H9 (cell line): ENCODE data around the gene EHD1. TPM values are rescaled to one million over a fixed set of nuclear protein-coding genes. Genes with fewer than 3 reads are reported as not detected.

ENCODE experiments used
- DNase-seq: peaks from one replicate; pipeline ENCODE4 v3.0.0-alpha.2; 2017
- H2AFZ ChIP-seq: one replicate; pipeline ENCODE4 v1.6.1; 2013; ENCODE audit warnings: mild to moderate bottlenecking, low read length, control low read depth, moderate library complexity
- H2AK5ac ChIP-seq: 2 replicates; pipeline ENCODE4 v1.6.1; 2013; ENCODE audit warnings: low read length, control low read depth, mixed read lengths; ENCODE audit not compliant: insufficient read length
- H2BK120ac ChIP-seq: one replicate; pipeline ENCODE4 v1.6.1; 2013; ENCODE audit warnings: low read depth, mild to moderate bottlenecking, low read length, control low read depth, inconsistent platforms; ENCODE audit not compliant: poor library complexity, severe bottlenecking
- H2BK12ac ChIP-seq: 2 replicates; pipeline ENCODE4 v1.6.1; 2013; ENCODE audit warnings: low read length, control low read depth, mixed read lengths, low read depth; ENCODE audit not compliant: insufficient read length
- H2BK15ac ChIP-seq: 2 replicates; pipeline ENCODE4 v1.6.1; 2013; ENCODE audit warnings: low read depth, low read length, control low read depth
- H2BK20ac ChIP-seq: one replicate; pipeline ENCODE4 v1.6.1; 2013; ENCODE audit warnings: low read depth, mild to moderate bottlenecking, low read length, control low read depth, inconsistent platforms; ENCODE audit not compliant: poor library complexity, severe bottlenecking
- H2BK5ac ChIP-seq: 2 replicates; pipeline ENCODE4 v1.6.1; 2013; ENCODE audit warnings: low read length, control low read depth, mixed read lengths; ENCODE audit not compliant: insufficient read length
- H3K14ac ChIP-seq: 2 replicates; pipeline ENCODE4 v1.6.1; 2013; ENCODE audit warnings: low read length, control low read depth; ENCODE audit not compliant: insufficient read depth
- H3K18ac ChIP-seq: 2 replicates; pipeline ENCODE4 v1.6.1; 2013; ENCODE audit warnings: low read depth, mild to moderate bottlenecking, mixed read lengths, low read length, control low read depth; ENCODE audit not compliant: insufficient read length
- H3K23ac ChIP-seq: 2 replicates; pipeline ENCODE4 v1.6.1; 2013; ENCODE audit warnings: low read length, control low read depth, mixed read lengths, low read depth; ENCODE audit not compliant: insufficient read length
- H3K23me2 ChIP-seq: 2 replicates; pipeline ENCODE4 v1.6.1; 2013; ENCODE audit warnings: low read depth, mild to moderate bottlenecking, mixed read lengths, low read length, control low read depth; ENCODE audit not compliant: insufficient read length, poor library complexity, severe bottlenecking
- H3K27ac ChIP-seq: 2 replicates; pipeline ENCODE4 v1.5.1; 2013; ENCODE audit warnings: low read length, control low read depth, mixed read lengths, low read depth; ENCODE audit not compliant: insufficient read length
- H3K27me3 ChIP-seq: 2 replicates; pipeline ENCODE4 v1.6.1; 2013; ENCODE audit warnings: low read length, control low read depth, inconsistent platforms; ENCODE audit not compliant: insufficient read depth
- H3K4ac ChIP-seq: 2 replicates; pipeline ENCODE4 v1.6.1; 2013; ENCODE audit warnings: low read depth, mild to moderate bottlenecking, control low read depth, inconsistent platforms, low read length, moderate library complexity
- H3K4me1 ChIP-seq: 2 replicates; pipeline ENCODE4 v1.6.1; 2013; ENCODE audit warnings: low read length, control low read depth, inconsistent platforms; ENCODE audit not compliant: insufficient read depth
- H3K4me2 ChIP-seq: 2 replicates; pipeline ENCODE4 v1.6.1; 2013; ENCODE audit warnings: low read length, control low read depth, mixed read lengths; ENCODE audit not compliant: insufficient read length, insufficient read depth
- H3K56ac ChIP-seq: 2 replicates; pipeline ENCODE4 v1.6.1; 2013; ENCODE audit warnings: low read depth, mild to moderate bottlenecking, mixed read lengths, low read length, control low read depth; ENCODE audit not compliant: insufficient read length
- H3K79me1 ChIP-seq: 2 replicates; pipeline ENCODE4 v1.6.1; 2013; ENCODE audit warnings: low read depth, mild to moderate bottlenecking, moderate library complexity, low read length, control low read depth, inconsistent platforms; ENCODE audit not compliant: insufficient read depth, poor library complexity, severe bottlenecking
- H3K79me2 ChIP-seq: 2 replicates; pipeline ENCODE4 v1.6.1; 2013; ENCODE audit warnings: low read length, control low read depth, inconsistent platforms; ENCODE audit not compliant: insufficient read depth
- H3K9ac ChIP-seq: 2 replicates; pipeline ENCODE4 v1.6.1; 2013; ENCODE audit warnings: low read length, control low read depth, mixed read lengths; ENCODE audit not compliant: insufficient read length; ENCODE audit errors: extremely low read depth
- H3K9me3 ChIP-seq: one replicate; pipeline ENCODE4 v1.6.1; 2013; ENCODE audit warnings: low read depth, low read length, inconsistent platforms; ENCODE audit not compliant: control insufficient read depth
- H3T11ph ChIP-seq: one replicate; pipeline ENCODE4 v1.6.1; 2013; ENCODE audit warnings: mild to moderate bottlenecking, low read length, control low read depth, inconsistent platforms
- H4K20me1 ChIP-seq: one replicate; pipeline ENCODE4 v1.6.1; 2013; ENCODE audit not compliant: control insufficient read depth, insufficient read length, insufficient read depth
- H4K5ac ChIP-seq: 2 replicates; pipeline ENCODE4 v1.6.1; 2013; ENCODE audit warnings: low read depth, mild to moderate bottlenecking, mixed read lengths, low read length, control low read depth; ENCODE audit not compliant: insufficient read length
- H4K8ac ChIP-seq: replicated peaks from 2 replicates; pipeline ENCODE4 v1.6.1; 2013; ENCODE audit warnings: low read length, control low read depth, mixed read lengths, low read depth; ENCODE audit not compliant: insufficient read length
- H4K91ac ChIP-seq: 2 replicates; pipeline ENCODE4 v1.6.1; 2013; ENCODE audit warnings: low read depth, mild to moderate bottlenecking, moderate library complexity, mixed read lengths, low read length, control low read depth; ENCODE audit not compliant: insufficient read length
- H3K27ac Mint-ChIP-seq, 3 experiments: 2 replicates in 2 of 3; 3 replicates in 1 of 3; pipeline ENCODE4 v1.8.0; 2020 to 2021; ENCODE audit warnings: mixed read lengths in 3 of 3, mild to moderate bottlenecking in 1 of 3, moderate library complexity in 1 of 3
- H3K27me3 Mint-ChIP-seq: 2 replicates; pipeline ENCODE4 v1.8.0; 2021; ENCODE audit warnings: low read depth, mild to moderate bottlenecking, moderate library complexity, mixed read lengths
- H3K36me3 Mint-ChIP-seq, 3 experiments: 2 replicates in 2 of 3; 3 replicates in 1 of 3; pipeline ENCODE4 v1.8.0; 2020 to 2021; ENCODE audit warnings: low read depth in 3 of 3, mixed read lengths in 3 of 3; ENCODE audit not compliant: insufficient read depth in 1 of 3
- H3K4me1 Mint-ChIP-seq, 2 experiments: 2 replicates each; pipeline ENCODE4 v1.8.0; 2020; ENCODE audit warnings: mixed read lengths in 2 of 2
- H3K4me3 Mint-ChIP-seq, 2 experiments: 2 replicates in 1 of 2; 3 replicates in 1 of 2; pipeline ENCODE4 v1.8.0; 2020 to 2021; ENCODE audit warnings: mild to moderate bottlenecking in 2 of 2, mixed read lengths in 2 of 2, moderate library complexity in 1 of 2
- H3K9me3 Mint-ChIP-seq, 2 experiments: 2 replicates in 1 of 2; 3 replicates in 1 of 2; pipeline ENCODE4 v1.8.0; 2020; ENCODE audit warnings: mild to moderate bottlenecking in 2 of 2, mixed read lengths in 2 of 2, moderate library complexity in 1 of 2
- CTCF ChIP-seq: fragments of 200-600 bp; sonication (generic); conservative IDR thresholded peaks from 3 replicates; pipeline ENCODE4 v1.8.0; 2021; ENCODE audit warnings: antibody characterized with exemption, mild to moderate bottlenecking
- WGBS: extraction: QIAGEN DNeasy Blood & Tissue Kit; methylation state at CpG from one replicate; pipeline ENCODE4 v1.1.7; 2013; ENCODE audit warnings: missing lambda C conversion rate, low lambda C conversion rate, mixed read lengths; ENCODE audit not compliant: insufficient read length; ENCODE audit errors: extremely low coverage; 5-methylcytosine and 5-hydroxymethylcytosine counted together
- total RNA-seq: library from RNA; stranded (reverse); gene quantifications from 2 replicates; pipeline ENCODE4 v1.2.1, GENCODE V29; 2021

EHD1 gene
- total RNA-seq, 1 experiment from 2014 or later = 31.0 TPM

GRCh38 chr11:64921384-64921783 is 43.0 kb upstream of the EHD1 start:
- no peak overlapping the region for H4K5ac ChIP-seq
- H3K79me2 ChIP-seq = no peaks in the 10 kb centered on the region
- H2AFZ ChIP-seq = no peak overlapping the region
- H3K4ac ChIP-seq = no peak overlapping the region
- peaks cover 19 to 27% of the 10 kb centered on the region in 2 experiments for H3K4me1 Mint-ChIP-seq
- no peaks in the 10 kb centered on the region for H3K9me3 ChIP-seq
- H2BK20ac ChIP-seq = no peak overlapping the region
- no peaks in the 10 kb centered on the region for H3K27me3 ChIP-seq
- H3K56ac ChIP-seq = no peak overlapping the region
- H3K4me2 ChIP-seq = no peak overlapping the region
- H4K20me1 ChIP-seq = no peaks in the 10 kb centered on the region
- no peaks in the 10 kb centered on the region for H3K9me3 Mint-ChIP-seq
- H3T11ph ChIP-seq = no peak overlapping the region
- peak overlapping the region in 1 of 3 experiments; percentile 89; a peak in 1 of 7 replicates for H3K27ac Mint-ChIP-seq
- no peak overlapping the region for H3K9ac ChIP-seq
- H4K91ac ChIP-seq = no peak overlapping the region
- H2BK15ac ChIP-seq = no peak overlapping the region
- no peak overlapping the region for H2BK5ac ChIP-seq
- no peak overlapping the region for H3K27ac ChIP-seq
- TF ChIP-seq CTCF = no peak
- no peak overlapping the region for H2BK120ac ChIP-seq
- H2BK12ac ChIP-seq = no peak overlapping the region
- no peak overlapping the region for H3K18ac ChIP-seq
- no peak overlapping the region for H3K4me3 Mint-ChIP-seq
- no peaks in the 10 kb centered on the region for H3K4me1 ChIP-seq
- no CpG with 5 or more reads among the region's 3 CpGs for WGBS
- H3K79me1 ChIP-seq = no peaks in the 10 kb centered on the region
- H3K23ac ChIP-seq = no peak overlapping the region
- peaks cover 5% of the 10 kb centered on the region for H3K27me3 Mint-ChIP-seq
- H2AK5ac ChIP-seq = no peak overlapping the region
- H3K23me2 ChIP-seq = peaks cover 13% of the 10 kb centered on the region
- H4K8ac ChIP-seq = no peak overlapping the region
- DNase-seq = no peak
- no peaks in the 10 kb centered on the region for H3K36me3 Mint-ChIP-seq
- no peak overlapping the region for H3K14ac ChIP-seq
